Ramos (cell line): Measurements from ENCODE around the gene FIG4.
"Not testable (repeated sequence)": the region's sequence is repeated elsewhere in the genome, so short reads cannot be mapped to it uniquely, and the experiment has no call there.

Source experiments
- in situ Hi-C: fragments of 300-500 bp; cut with MboI; formaldehyde crosslinking; loops from one replicate; pipeline ENCODE4 v1.14.3; 2022; ENCODE audit warnings: low sequenced_read_pairs; ENCODE audit not compliant: unreplicated experiment

Gene FIG4

GRCh38 chr6:109834595-109835437, 143.7 kb downstream of the FIG4 start:
- in situ Hi-C loops, result no loop called here

- in situ Hi-C loops, result no loop called here
Observed at GRCh38 chr6:109840034-109840433, 148.9 kb downstream of the FIG4 start.

DNA sequence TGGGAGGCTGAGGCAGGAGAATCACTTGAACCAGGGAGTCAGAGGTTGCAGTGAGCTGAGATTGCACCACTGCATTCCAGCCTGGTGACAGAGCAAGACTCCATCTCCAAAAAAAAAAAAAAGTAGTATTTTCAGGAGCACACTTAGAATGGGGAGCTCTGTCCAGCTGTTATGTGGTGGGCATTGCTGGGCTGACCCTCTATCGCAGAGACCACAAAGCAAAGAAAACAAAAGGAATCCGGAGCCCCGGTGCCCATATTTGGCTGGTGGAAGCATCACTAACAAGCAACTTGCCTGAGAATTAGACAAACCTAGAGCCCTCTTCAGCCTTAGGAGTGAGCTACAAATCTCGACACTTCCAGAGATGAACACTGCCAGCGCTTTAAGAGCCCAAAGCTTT, 149.7 kb downstream of the FIG4 start:
- in situ Hi-C loops, result no loop called here

- in situ Hi-C loops, result no loop called here
Observed at GRCh38 chr6:109841869-109842268, 150.8 kb downstream of the FIG4 start.

- in situ Hi-C loops, result no loop called here
Observed at GRCh38 chr6:109852713-109853112, 161.6 kb downstream of the FIG4 start.

- in situ Hi-C loops, result no loop called here
Observed at GRCh38 chr6:109853426-109853825, 162.3 kb downstream of the FIG4 start.

DNA sequence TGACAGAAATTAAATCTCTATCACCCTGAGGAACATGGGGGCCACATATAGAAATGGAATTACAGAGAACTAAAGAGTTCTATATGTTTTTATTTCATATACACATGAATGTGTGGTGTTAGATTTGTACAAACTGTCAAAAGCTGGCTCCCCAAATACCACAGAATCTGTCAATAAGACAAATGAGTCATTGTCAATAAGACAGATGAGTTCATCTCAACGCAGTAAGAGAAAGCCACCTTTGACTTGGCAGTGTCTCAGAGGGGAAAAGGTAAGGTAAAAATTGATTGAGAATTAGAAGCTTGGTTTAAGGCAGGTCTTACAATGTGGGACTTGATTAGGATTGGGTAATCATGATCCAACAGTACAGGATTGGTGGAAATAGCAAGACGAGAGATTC, 162.9 kb downstream of the FIG4 start:
- in situ Hi-C loops, result no loop called here

- in situ Hi-C loops, result no loop called here
Observed at GRCh38 chr6:109854541-109855308, 163.6 kb downstream of the FIG4 start.

GRCh38 chr6:109855476-109856040, 164.5 kb downstream of the FIG4 start:
- in situ Hi-C loops, result not testable (repeated sequence)

DNA sequence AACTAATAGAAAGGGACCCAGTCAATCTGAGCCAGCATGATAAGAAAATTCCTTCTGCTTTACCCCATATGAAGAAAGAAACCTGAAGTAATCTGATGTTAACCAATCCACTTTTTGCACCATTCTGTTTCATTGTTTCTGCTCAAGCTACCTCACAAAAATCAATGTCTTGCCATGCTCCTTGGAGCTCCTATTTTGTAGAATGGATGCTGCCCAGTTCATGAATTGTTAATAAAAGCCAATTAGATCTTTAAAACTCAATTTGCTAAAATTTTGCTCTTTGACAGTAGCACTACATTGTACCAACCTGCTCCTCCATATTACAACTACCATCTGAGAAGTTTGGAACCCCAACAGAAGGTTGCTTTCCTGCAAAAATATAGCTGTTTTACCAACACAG, 170.8 kb downstream of the FIG4 start:
- in situ Hi-C loops, result no loop called here

DNA sequence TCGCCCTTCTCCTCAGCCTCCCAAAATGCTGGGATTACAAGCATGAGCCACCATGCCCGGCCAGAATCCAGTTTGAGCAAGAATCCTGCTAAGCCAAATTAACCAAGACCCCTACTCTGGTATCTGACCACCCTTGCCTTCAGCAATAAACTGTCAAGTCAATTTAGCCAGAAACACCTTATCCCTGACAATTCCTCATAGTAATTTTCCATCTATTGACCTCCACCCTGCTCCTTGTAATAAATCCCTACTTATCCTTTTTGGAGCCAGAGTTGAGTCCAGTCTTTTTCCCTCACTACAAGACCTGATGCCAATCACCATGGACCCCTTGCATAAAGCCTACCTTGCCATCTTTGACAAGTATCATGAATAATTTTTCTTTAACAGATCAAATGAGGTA, 173.0 kb downstream of the FIG4 start:
- in situ Hi-C loops, result no loop called here

GRCh38 chr6:109865968-109866367, 174.9 kb downstream of the FIG4 start:
- in situ Hi-C loops, result no loop called here

GRCh38 chr6:109867009-109867969, 176.2 kb downstream of the FIG4 start:
- in situ Hi-C loops, result no loop called here

DNA sequence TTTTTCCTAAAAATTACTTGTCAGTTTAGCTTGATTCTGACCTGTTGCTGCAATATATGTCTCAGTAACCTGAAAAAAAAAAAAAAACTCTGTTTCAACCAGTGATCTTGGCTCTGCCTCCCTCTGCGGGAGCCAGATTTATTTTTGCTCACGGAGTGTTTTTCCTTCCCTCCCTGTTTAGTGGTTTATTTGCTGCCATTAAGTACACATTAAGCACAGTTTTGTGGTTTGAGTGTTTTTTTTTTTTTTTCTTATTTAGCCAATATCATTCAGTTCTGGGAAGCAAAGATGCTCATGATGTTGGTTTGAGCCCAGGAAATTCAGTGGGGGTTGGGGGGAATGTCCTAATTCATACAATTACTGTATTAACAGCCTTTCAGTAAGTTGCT, 176.9 kb downstream of the FIG4 start:
- in situ Hi-C loops, result no loop called here

GRCh38 chr6:109869398-109870088, 178.4 kb downstream of the FIG4 start:
- in situ Hi-C loops, result not testable (repeated sequence)

GRCh38 chr6:109870089-109870410, 179.0 kb downstream of the FIG4 start:
- in situ Hi-C loops, result no loop called here

DNA sequence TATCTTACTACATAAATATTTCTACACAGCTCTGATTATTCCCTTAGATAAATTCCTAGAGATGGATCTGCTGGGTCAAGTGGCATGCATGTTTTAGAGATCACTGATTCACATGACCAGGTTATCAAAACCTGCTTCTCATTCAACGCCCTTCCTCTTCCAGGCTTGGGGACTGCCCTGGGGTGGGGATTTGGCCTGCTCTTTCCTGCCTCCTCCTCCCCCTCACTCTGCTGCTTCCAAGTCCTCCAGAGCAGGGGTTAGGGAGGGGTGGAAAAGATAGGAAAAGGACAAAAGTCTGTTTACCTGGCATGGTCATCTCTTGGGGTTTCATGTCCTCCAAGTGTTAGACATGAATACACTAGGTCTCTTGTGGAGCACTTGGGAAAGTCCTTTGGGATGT, 181.5 kb downstream of the FIG4 start:
- in situ Hi-C loops, result no loop called here

- in situ Hi-C loops, result no loop called here
Observed at GRCh38 chr6:109872968-109873545, 182.0 kb downstream of the FIG4 start.

DNA sequence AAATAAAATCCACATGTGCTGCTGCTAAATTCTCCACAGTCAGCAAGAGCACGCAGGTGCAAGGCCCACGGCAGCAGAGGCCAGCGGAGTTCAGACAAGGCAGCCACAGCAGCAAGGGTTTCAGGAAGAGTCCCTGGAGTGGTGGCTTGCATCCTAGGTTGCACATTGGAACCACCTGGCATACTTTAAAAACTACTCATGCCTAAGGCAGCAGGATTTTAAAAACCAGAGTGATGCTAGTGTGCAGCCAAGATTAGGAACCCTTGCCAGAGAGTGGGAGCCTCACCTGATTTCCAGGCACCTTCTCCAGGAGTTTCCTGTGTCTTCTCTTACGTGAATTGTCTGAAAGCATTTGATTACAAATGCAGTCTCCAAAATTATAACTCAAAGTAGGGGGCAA, 183.0 kb downstream of the FIG4 start:
- in situ Hi-C loops, result no loop called here
